UCSD-AML1 (cell line): ENCODE data around the gene CRLF1.
A peak's percentile ranks its signal among the peaks of the same experiment; 100 is the strongest.

Source experiments
- DNase-seq: peaks from one replicate; lab custom pipeline; 2025; ENCODE audit not compliant: unreplicated experiment; lab: John Stamatoyannopoulos, UW

The CRLF1 gene

DNA sequence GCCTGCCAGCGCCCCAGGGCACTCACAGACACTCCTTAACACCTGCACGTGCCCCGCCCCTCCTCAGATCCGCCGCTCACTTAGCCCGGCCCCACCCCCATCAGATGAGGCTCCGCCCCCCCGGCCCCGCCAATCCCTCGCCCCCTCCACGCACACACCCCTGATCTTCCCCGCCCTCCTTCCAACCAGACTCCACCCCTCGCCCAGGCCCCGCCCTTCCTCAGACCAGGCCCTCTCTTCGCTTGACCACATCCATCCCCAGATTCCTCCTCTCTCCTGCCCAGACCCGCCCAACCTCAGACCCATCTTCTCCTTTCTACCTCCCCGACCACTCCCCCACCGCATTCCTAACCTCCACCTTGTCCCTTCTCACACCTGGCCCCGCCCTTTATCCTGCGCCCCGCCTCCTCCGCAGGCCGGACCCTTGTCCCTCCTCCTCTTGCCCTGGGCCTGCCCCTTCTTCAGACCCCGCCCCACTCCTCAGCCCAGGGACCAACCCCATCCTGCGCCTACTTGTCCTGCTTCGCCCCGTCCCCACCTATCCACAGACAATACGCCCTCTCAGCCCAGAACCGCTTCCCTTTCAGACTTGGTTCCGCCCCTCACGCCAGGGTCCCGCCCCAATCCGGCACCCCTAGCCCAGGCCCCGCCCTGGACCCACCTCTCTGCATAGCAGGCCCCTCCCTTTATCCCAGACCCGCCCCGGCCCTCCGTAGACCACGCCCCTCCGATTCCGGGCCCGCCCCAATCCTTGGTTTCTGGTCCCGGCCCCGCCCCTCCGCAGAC is 29.8 kb upstream of the CRLF1 start:
- DNase-seq, result peak; percentile 99

DNA sequence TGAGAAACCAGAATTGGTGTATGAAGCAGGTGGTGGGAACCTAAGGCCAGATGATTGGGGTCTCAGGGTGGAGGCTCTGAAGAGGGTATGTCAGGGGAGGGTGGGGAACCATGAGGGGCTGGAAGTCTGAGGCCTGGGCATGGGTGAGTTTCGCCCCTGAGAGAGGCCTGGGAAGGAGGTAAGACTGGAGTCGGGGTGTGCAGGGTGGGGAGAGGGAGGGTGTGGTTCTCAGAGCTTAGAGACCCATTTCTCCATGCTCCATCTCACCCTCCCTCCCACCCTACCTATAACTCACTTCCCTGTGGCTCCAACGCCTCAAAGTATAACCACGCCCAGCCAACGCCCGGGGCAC is 29.2 kb upstream of the CRLF1 start:
- no peak for DNase-seq

DNA sequence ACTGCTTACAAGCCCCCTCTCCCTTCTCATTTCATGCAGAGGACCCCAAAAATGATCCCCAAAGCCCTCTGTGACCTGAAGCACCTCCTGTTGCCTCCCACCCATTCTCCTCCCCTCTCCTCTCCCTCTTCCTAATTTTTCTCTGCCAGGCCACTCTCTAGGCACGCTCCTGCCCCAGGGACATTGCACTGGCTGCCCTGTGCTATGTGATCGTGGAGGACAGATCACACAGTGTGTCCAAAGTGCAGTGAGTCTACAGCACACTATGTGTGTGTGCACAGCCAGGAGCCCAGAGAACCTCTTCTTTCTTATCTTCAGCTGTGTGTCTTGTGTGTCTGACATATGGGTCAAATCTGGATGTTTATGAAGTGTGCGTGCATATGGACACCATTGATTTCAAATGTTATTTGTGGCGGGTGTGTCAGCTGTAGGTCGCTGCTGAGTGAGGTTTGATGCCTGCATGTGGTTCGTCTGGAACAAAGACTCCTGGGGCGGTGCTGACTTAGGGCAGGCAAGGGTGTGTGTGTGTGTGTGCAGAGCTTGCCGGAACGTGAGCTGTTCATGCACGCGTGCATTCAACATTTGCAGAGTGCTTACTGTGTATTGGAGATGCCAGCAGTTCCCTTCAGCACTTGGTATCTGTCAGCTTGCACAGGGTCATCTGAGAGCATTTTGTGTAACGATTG is 28.2 kb upstream of the CRLF1 start:
- no peak for DNase-seq

DNA sequence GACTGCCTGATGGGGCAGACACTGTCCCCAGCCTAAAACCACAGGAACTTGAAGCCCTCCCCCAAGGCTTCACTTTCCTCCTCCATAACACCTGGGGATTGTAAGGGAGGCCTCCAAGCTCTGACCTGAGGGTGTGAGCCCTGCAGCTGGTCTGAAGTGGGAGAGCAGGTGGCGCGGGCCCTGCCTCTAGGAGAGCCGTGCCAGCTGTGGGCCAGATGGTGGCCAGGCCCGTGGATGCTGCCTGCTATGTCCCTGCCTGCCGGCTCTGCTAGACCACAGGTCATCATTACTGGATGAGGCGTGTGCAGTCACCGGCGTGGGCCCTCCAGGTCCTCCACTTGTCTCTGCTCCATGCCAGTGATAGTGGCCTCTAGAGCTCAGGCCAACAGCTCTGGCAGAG is 26.7 kb upstream of the CRLF1 start:
- DNase-seq, result no peak

DNA sequence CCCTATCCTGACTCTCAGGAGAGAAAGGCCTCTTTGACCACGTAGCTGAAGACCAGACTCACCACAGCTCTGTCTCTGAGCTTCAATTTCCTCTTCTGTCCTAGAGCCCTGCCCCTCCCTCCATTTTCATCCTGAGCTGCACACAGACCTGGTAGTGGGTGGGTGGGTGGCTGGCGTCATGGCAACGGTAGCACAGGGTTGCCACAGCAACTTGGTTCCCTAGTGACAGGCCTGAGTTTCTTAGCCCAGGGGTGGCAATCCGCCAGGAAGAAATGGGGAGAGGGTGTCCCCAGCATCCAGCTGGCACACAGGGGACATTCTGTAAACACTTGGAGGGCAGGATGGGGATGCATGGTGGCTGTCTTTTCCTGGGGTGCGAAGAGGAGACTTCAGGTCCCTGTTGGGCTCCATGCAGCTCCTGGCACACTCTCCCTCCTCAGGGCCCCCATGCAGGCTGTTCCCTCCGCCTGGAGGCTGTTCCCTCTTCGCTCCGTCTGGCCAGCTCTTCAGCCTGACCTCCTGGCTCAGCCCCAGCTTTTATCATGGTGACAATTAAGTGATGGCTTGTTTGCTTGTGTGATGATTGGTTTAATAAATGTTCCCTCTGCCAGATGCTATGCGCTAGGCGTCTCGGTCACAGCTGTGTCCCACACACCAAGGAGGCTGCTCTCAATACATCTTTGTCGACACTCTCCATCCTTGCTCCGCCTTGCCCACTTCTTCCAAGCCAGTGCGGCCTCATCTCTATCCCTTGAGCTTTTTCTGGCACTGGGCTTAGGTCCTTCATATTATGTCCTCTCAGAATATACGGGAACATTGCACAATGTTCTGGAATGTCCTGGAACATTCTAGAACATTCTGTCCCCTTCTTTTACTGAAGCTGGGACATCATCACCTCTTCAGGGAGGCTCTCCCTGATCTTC is 22.8 kb upstream of the CRLF1 start:
- no peak for DNase-seq

DNA sequence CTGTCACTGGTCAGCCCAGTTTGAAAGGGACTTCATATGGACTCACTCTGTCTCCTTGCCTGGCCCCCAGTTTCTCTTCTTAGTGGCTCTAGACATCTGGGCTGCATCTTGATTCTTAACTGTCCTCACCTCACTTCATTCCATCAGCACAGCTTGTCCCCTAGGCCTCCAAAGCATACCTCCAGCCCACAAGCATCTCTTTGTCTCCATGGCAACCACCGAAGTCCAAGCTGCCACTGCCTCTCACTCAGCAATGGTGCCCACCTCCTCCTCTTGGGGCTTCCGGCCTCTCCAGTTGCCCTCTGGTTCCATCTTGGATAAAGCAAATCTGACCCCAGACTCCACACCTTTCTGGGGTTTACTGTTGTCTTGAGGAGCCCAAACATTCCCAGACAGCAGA is 20.3 kb upstream of the CRLF1 start:
- no peak for DNase-seq

DNA sequence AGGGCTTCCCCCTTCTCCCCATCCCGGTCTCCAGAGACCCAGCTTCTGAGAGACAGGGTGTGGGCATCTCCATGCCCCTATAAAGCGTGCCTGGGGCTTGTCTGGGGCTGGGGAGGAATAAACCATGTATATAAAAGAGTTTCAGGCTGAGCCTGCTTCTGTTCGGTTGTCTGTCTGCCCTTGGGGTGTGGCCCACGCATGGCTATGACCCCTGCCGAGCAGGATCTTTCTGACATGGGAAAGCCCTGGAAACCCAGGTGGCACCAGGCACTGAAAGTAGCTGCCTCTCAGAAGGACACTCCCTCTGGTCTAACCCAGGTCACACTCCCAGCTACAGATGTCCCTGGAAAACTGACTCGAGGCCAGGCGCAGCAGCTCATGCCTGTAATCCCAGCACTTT is 14.3 kb upstream of the CRLF1 start:
- DNase-seq, result no peak

DNA sequence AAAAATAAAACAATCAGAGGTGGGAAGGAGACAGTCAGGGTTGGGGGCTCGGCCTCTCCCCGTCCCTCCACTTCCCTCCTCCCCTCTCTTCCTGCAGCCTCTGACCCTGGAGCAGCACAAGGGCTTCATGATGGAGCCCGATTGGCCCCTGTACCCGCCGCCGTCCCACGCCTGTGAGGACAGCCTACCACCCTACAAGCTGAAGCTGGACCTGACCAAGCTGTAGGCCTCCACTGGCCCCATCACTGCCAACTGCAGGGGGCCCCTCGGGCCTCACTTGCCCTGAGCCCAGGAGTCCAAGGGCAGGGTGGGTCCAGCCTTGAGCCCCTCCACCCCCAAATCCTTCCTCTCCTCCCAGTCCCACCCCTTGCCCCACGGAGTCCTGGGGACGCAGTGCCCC is 13.7 kb upstream of the CRLF1 start:
- DNase-seq, result no peak

DNA sequence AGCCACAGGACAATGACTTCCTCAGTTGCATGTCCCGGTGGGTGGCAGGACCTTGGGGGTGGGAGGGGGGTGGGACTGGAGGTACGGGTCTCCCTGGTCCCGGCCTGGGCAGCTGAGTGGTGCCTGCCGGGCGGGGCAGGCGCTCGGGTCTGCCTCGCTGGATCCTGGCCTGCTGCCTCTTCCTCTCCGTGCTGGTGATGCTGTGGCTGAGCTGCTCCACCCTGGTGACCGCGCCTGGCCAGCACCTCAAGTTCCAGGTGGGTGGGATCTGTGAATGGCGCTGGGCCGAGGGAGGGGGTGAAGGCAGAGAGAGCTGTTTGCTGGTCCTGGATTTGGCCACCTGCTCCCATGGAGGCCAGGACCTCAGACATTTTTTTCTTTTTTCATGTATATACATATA is 11.6 kb upstream of the CRLF1 start:
- no peak for DNase-seq

DNA sequence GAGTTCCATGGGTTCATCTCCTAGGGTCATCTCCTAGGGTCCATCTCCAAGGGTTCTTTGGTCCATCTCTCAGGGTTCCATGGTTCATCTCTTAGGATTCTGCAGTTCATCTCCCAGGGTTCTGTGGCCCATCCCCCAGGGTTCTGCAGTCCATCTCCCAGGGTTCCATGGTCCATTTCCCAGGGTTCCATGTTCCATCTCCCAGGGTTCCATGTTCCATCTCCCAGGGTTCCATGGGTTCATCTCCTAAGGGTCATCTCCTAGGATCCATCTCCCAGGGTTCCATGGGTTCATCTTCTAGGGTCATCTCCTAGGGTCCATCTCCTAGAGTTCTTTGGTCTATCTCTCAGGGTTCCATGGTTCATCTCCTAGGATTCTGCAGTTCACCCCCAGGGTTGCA is 11.0 kb upstream of the CRLF1 start:
- DNase-seq, result no peak

DNA sequence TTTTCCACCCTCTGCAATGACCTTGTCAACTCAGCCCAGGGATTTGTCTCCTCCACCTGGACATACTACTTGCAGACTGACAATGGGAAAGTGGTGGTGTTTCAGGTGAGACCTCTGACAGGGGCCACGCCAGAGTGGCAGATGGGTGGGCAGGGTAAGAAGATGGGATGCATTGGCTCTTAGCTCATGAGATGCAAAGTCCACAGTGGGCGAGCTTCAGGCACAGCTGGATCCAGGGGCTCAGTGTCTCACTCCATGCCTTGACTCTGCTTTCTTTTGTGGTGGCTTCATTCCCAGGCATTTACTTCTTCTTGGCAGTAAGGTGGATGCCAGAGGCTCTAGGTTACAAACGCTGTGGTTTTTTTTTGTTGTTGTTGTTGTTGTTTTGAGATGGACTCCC is 9.4 kb upstream of the CRLF1 start:
- DNase-seq, result no peak

DNA sequence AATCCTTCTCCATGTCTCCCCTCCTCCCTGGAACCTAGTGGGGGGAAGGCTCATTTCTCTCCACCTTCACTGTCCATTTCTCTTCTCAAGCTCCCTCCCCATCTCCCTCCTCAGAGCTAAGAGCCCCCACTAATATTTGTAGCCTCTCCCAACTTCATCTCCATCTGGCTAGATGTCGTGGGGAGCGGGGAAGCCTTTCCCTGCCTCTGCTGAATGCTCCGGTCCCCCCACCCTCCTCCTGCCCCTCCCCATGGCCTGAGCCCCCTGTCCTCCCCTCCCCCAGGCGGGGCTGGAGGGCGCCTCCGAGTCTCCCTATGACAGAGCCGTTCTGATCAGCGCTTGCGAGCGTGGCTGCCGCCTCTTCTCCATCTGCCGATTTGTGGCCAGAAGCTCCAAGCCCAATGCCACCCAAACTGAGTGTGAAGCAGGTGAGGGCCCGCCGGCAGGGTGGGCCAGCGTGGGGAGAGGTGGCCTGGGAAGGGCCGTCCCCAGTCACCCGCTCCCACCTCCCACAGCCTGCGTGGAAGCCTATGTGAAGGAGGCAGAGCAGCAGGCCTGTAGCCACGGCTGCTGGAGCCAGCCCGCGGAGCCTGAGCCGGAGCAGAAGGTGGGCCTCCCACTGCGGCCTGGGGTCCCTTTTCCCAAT is 7.1 kb upstream of the CRLF1 start:
- no peak for DNase-seq

DNA sequence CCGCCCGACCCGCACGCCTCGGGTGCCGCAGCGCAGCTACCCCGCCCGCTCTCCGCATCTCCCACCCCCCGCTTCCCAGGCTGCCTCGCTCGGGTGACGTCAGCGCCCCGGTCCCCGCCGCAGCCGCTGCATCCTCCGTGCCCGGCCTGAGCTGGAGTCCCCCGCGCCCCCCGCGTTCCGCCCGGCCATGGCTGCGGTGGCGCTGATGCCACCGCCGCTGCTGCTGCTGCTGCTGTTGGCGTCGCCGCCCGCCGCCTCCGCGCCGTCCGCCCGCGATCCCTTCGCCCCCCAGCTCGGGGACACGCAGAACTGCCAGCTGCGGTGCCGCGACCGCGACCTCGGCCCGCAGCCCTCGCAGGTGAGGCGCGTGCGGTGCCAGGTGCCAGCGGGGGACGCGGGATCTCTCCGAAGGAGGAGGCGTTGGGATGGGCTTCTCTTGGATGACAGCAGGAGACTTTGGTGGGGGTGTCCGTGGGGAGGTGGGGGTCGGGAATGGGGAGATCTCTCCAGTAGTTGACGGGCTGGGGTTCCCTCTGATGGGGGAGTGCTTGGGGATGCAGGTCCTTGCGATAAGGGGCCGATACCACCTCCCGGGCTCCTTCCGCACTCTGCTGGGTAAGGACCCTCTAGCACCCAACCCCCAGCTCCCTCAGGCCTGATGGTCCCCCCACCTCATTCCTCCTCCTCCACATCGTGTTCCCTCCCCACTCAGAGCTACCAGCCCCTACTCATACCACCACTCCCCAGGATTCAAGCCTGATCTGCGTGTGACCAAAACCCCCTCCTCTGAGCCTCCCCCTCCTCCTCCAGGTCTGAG is 6.4 kb upstream of the CRLF1 start, which contains the start of gene TMEM59L:
TMEM59L (plus strand) TSS at position 99 of the 817 bp plus-strand sequence; CDS start at position 188, 89 bp downstream.
- no peak for DNase-seq

DNA sequence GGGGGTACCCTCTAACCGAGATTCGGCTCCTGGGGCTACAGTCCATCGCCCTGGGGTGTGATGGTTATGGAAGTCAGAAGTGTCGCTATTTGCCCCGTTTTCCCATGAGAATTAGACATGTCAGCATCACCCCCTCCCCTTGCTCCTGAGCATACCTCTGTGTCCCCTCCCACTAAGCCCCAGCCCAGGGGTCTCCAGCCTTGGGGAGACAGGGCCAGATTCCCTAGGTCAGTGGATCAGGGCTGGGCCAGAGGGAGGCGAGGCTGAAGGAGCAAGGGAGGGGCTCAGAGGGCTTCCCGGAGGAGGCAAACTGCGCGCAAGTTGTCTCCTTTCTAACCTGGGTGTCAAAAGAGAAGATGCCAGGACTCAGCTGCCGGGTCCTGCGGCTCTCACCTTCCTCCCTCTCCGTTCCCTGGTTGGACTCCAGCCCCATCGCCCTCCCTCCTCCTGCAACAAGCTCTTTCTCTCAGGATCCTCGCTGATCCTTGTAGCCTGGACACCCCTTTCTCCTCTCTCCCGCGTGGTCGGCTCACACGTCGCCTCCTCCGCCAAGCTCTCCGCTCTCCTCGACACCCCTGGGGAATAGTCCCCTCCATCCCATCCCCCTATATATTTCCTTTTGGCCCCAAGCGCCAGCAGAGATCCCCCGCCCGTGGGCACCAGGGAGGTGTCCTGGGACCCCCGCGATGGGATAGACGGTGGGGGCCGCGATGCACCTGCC is 5.6 kb upstream of the CRLF1 start:
- DNase-seq, result no peak

DNA sequence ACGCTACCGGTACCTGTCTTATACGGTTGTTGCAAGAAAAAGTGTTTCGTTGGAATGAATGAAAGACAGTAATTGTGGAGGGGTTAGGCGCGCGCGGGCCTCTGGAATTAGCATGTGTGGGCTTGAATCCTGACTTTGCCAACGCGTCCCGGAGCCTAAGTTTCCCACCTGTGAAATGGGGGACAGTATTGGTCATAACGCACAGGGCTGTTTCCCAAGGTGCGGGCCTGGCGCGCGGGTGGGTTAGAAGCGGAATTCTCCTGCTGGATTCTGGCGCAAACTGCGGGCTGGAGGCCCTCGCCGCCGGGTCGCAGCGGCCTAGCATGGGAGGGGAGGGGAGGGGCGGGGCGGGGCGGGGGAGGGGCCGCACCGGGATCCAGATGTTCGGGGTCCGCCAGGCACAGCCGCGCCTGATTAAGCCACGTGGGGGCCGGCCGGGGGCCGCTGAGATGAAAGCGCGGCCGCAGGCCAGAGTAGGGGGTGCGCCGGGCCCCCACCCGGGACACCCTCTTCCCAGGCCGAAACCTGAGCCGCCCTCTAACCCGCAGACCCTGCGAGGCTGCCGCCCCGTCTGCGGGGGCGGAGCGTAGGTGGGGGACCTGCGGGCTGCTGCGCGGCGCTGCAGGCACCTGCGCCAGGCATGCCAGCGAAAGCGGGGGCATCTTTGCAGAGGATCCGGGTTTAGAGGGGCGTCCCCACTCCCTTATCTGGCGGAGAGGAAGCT is 4.9 kb upstream of the CRLF1 start:
- DNase-seq, result no peak

DNA sequence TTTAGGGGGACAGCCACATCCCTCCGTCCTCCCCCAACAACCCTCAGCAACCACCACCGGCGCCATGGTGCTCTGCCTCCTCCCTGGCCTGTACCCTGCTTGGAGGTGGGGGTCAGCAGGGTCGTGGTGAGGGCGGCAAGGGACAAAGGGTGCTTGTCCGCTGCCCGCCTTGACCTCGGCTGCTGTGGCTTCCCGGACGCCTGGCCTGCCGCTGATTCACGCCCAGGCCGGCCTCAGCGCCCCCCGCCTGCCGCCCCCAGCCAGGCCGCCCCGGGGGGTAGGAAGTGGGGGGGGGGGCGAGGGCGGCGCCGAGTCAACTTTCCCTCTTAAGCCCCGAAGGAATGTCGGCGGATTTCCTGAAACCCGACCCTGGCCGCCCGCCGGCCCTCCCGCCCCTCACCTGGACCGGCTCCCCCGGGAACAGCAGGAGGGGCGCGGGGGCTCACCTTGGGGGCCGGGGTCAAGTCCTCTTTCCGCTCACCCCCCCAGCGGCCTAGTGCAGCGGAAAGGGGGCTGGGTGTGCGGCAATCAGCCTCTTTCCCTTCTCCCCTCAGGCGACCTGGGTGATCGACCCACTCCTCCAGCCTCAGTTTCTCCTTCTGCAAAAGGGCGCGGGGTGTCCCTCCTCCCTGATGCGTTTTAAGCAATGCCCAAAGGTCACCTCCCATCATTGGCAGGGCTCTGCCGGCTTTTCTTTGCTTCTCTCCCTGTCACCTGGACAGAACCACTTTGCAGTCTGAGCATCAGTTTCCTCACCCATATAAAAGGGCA is 4.1 kb upstream of the CRLF1 start:
- DNase-seq, result no peak

DNA sequence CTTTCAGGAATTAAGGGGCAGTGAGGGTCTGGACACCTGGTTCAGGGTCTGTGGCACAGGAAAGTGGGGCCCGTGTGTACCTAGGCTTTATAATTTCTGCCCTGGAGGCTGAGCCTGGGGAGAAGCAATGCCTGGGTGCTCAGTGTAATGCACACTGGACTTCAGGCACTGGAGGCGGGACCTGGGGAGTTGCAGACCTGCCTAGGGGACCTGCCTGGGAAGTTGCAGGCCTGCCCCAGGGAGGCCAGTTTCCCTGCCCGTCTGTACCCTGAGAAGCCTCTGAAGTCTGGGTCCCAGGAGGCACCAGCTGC is 3.6 kb upstream of the CRLF1 start:
- DNase-seq, result no peak

DNA sequence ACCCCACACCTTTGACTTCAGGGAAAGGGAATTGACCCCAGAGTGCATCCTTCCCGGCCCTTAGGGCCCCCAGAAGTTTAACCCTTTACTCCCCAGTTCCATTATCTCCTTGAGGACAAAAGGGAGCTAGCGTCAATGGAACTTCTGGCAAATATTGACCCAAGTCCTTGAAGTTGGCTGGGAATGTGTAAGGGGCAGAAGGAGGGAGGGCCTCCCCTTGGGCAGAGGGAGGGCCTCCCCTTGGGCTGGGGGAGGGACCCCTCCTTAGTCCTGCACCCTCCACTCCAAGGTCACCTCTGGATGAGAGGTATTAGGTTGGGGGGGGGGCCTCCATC is 3.1 kb upstream of the CRLF1 start:
- DNase-seq, result no peak
